Islet precursor cell (in vitro differentiated cells): Measurements from ENCODE around the gene MMD2.

ENCODE experiments used
- DNase-seq: peaks from one replicate; pipeline ENCODE4 v3.0.0-alpha.2; 2018

MMD2 gene

GRCh38 chr7:4866528-4867496, 92.2 kb downstream of the MMD2 start:
- no peak for DNase-seq

- no peak for DNase-seq
Measured at GRCh38 chr7:4862156-4862555, 96.8 kb downstream of the MMD2 start.

- no peak for DNase-seq
Measured at GRCh38 chr7:4861673-4862072, 97.3 kb downstream of the MMD2 start, which contains the start of gene PAPOLB. Gene PAPOLB (minus strand): TSS chr7:4862030. CDS start chr7:4861810, 220 bp downstream.

- no peak for DNase-seq
Measured at GRCh38 chr7:4861227-4861626, 97.8 kb downstream of the MMD2 start.

- DNase-seq, result no peak
Measured at GRCh38 chr7:4857189-4857588, 101.8 kb downstream of the MMD2 start.

GRCh38 chr7:4856336-4857057, 102.5 kb downstream of the MMD2 start:
- no peak for DNase-seq
